ENCODE measurements around the gene NCKAP5L. TPM values are rescaled to one million over a fixed set of nuclear protein-coding genes. Genes with fewer than 3 reads are reported as not detected.

The NCKAP5L gene
- total and polyA plus RNA-seq, 2 donors (not counting 3 experiments of a cell fraction or from before 2014, with no cell fraction given) = 17.4 to 46.1 TPM

- peak overlapping the region; percentile 88 for H2AFZ ChIP-seq (ENCODE audit: low read depth, low read length)
- TF ChIP-seq MAX (IDR thresholded peaks at IDR 0.05; ENCODE audit: insufficient read depth, insufficient read length) = no peak
- no peak for TF ChIP-seq GATA2 (IDR thresholded peaks at IDR 0.05; ENCODE audit: insufficient read depth, insufficient read length, low read depth, low read length)
- TF ChIP-seq JUN (IDR thresholded peaks at IDR 0.05; ENCODE audit: borderline replicate concordance, insufficient read depth, insufficient read length, low read depth) = no peak
- TF ChIP-seq POLR2AphosphoS5 (IDR thresholded peaks at IDR 0.05; ENCODE audit: insufficient read depth, low read depth, low read length) = no peak
- no peak for TF ChIP-seq CTCF (IDR thresholded peaks at IDR 0.05; ENCODE audit: extremely low read depth in 1 of 2, insufficient read depth in 1 of 2, low read depth in 1 of 2, low read length in 2 of 2)
- no peak for TF ChIP-seq POLR2A (IDR thresholded peaks at IDR 0.05; ENCODE audit: low read depth, low read length)
- TF ChIP-seq MYC (IDR thresholded peaks at IDR 0.05; ENCODE audit: low read depth, low read length) = no peak
- TF ChIP-seq FOS (IDR thresholded peaks at IDR 0.05; ENCODE audit: borderline replicate concordance, insufficient read depth, low read length) = no peak
- no peak for TF ChIP-seq EZH2 (IDR thresholded peaks at IDR 0.05; ENCODE audit: borderline replicate concordance, low read depth, low read length, severe bottlenecking)
- CTCF ChIA-PET = interaction anchor here (0.9 to 6.1 kb wide), 6 partner anchors 23 to 227 kb away, joined by 3 to 115 read pairs (median 5); partner anchors contain the start of gene TMBIM6
- dilution Hi-C loops (cut with MboI; ENCODE audit: extremely low pct_ligation_motif_present, low sequenced_read_pairs) (no loop called here), intact Hi-C loops (cut with micrococcal nuclease) (no loop called here)
- H3K27ac ChIP-seq (ENCODE audit: insufficient read depth, low read depth, low read length) = peak overlapping the region; percentile 50
- peak overlapping the region; percentile 24 to 71 (median 71) for H3K4me3 ChIP-seq (replicated peaks in 1 of 3; ENCODE audit: insufficient read depth in 1 of 3, low read depth in 1 of 3, low read length in 3 of 3)
- FAIRE-seq (no peak), DNase-seq (ENCODE audit: low read depth, low spot score) (no peak)
- peak overlapping the region; percentile 90 for H3K4me2 ChIP-seq (ENCODE audit: insufficient read depth, low read length)
- no peaks in the 10 kb centered on the region for H3K79me2 ChIP-seq (ENCODE audit: control insufficient read depth, insufficient read depth, low read length)
- H3K9me1 ChIP-seq (replicated peaks; ENCODE audit: control insufficient read depth, extremely low read depth, insufficient read depth, low read length) = no peaks in the 10 kb centered on the region
- no peaks in the 10 kb centered on the region for H3K9me3 ChIP-seq (replicated peaks; ENCODE audit: control insufficient read depth, insufficient read depth, low read length)
- peak overlapping the region; percentile 49 for H3K9ac ChIP-seq (replicated peaks; ENCODE audit: extremely low read depth, insufficient read depth, low read length)
- H3K36me3 ChIP-seq (ENCODE audit: control insufficient read depth in 2 of 2, extremely low read depth in 1 of 2, insufficient read depth in 2 of 2, low read length in 2 of 2) = no peaks in the 10 kb centered on the region
- H3K27me3 ChIP-seq (ENCODE audit: control insufficient read depth in 2 of 2, insufficient read depth in 2 of 2, low read length in 2 of 2) = peaks cover 10 to 11% of the 10 kb centered on the region in 2 experiments
- POLR2A ChIA-PET = interaction anchor here (1.0 to 1.6 kb wide), 4 partner anchors 15 to 102 kb away, joined by 3 to 10 read pairs (median 6); partner anchors contain the start of genes NCKAP5L and TMBIM6
- H3K4me1 ChIP-seq (ENCODE audit: control insufficient read depth, extremely low read depth, insufficient read depth, low read length) = peaks cover 12% of the 10 kb centered on the region
- TSS peak; percentile 90 for BruUV-seq (replicated peaks)
- no peaks in the 10 kb centered on the region for H4K20me1 ChIP-seq (replicated peaks; ENCODE audit: control insufficient read depth, extremely low read depth, insufficient read depth, low read length)
Observed at GRCh38 chr12:49843411-49843810, 15.2 kb upstream of the NCKAP5L start.
